Hematopoietic multipotent progenitor cell (in vitro differentiated cells): ENCODE data around the gene CDK5RAP2. TPM values are rescaled to one million over a fixed set of nuclear protein-coding genes. Genes with fewer than 3 reads are reported as not detected.
A peak's percentile ranks its signal among the peaks of the same experiment; 100 is the strongest.

Experiments used
- DNase-seq, 3 donors: peaks; one replicate each; pipeline ENCODE4 v3.0.0-alpha.2; 2011 to 2015; ENCODE audit warnings: low read depth in 2 of 3, low spot score in 2 of 3
- total RNA-seq: library from RNA; depleted of rRNA; stranded (reverse); fragments of >200 nt; gene quantifications from one replicate; pipeline ENCODE4 v1.2.3, GENCODE V29; 2012

The CDK5RAP2 gene
- total RNA-seq, 1 donor: 25.0 TPM

DNA sequence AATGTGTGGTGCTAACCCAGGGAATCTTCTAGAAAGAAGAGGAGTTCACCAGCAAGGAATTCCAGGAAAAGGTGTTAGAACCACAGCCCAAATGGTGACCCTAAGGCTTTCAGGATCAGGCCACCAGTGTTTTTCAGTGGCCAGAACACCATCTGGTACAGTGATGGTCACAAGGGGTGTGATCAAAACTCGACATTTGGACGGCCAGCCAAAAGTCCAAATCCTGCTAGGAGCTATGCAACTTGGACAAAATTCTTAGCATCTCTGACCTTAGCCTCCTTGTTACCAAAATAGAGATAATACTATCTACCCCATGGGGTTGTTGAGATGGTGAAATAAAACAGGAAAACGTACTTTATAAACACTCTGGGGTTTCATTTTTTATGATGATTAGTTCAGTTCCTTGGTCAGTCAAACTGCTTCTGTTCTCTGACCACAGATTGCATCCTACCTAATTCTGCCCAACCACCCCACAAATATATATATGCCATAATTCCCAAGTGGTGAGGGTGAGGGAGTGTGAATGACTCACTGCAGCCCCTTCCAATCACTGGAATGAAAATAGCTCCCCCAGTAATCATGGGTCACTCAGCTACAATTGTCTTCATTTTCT lies 210.3 kb downstream of the CDK5RAP2 start:
- DNase-seq: no peak

DNA sequence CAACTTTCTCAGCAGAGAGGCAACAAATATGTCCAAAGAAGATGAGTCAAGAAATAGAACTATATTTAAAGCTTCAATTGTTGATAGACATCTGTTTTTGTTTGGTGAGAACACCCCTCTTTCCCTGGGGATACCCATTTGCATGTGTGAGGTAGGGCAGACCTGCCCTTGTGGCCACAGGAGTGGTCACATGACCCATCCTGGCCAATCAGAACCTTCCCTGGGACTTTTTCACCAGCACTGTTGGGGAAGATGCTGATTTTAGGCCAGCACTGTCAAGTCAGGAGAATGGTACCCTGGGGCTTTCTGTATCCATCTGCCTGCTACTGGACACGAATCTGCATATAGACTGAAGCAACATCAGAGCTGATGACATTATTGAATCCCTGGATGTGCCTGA lies 211.2 kb downstream of the CDK5RAP2 start:
- DNase-seq: no peak

DNA sequence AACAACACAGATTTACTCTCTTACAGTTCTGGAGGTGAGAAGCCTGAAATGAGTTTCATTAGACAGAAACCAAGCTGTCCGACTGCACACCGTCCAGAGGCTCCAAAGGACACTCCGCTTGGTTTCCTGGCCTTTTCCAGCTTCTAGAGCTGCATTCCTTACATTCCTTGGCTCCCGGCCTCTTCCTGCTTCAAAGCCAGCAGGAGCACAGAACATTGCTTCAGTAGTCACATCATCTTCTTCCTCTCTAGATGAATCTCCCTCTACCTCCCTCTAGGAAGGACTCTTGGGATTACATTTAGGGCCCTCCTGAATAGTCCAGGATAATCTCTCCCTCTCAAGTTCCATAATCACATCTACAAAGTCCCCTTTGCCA lies 213.3 kb downstream of the CDK5RAP2 start:
- no peak for DNase-seq

DNA sequence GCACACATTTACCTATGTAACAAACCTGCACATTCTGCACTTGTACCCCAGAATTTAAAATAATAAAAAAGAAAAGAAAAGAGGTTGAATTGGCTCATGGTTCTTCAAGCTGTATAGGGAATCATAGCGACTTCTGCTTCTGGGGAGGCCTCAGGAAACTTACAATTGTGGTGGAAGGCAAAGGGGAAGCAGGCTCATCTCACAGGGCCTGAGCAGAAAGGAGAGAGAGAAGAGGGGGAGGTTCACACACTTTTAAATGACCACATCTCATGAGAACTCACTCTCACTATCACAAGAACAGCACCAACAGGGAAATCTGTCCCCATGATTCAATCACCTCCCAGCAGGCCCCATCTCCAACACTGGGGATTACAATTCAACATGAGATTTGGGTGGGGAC lies 214.6 kb downstream of the CDK5RAP2 start:
- no peak for DNase-seq

DNA sequence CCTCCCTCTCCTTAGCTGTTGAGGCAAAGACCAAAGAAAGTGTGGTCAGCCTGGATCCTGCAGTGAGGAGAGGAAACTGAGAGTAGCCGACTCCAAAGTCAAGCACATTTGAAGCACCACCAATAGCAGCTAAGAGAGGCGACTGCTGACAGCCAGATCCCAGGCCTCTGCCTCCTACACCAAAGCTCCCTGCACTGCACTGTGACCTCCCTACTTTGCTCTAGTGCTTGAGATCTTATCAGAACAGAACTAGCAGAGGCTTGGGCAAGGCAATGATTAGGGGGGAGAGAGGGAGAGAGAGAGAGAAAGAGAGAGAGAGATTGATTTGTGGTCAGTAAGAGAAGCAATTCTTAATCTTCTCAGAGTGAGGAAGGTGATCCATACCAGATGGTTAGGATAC lies 216.3 kb downstream of the CDK5RAP2 start:
- DNase-seq: no peak

DNA sequence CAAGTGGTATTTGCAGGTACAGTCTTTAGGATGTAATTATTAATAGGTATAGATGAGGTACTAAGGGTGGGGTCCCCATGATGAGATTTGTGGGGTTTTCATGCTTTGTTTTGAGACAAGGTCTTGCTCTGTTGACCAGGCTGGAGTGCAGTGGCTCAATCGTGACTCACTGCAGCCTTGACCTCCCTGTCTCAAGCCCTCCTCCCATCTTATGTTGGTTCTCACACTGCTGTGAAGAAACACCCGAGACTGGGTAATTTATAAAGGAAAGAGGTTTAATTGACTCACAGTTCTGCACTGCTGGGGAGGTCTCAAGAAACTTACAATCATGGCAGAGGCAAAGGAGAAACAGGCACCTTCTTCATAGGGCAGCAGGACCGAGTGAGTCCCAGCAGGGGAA lies 217.5 kb downstream of the CDK5RAP2 start:
- no peak for DNase-seq

DNA sequence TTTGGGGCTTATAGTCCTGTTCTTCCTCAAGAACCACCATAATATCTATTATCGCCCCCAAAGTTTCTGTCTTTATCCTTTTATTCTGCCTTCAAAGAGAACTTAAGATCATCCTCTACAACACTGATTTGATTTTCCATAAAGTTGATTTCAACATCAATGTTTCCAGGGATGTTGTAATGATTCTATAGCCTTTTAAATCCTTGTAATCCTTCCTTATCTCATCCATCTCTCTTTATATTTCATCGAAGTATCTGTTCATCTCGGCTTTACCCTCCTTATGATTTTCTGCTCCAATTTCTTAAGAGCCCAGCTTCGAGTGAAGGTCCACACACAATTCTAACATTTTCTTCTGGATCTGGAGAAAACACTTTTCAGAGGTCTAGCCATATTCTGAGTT lies 218.4 kb downstream of the CDK5RAP2 start:
- DNase-seq: no peak

DNA sequence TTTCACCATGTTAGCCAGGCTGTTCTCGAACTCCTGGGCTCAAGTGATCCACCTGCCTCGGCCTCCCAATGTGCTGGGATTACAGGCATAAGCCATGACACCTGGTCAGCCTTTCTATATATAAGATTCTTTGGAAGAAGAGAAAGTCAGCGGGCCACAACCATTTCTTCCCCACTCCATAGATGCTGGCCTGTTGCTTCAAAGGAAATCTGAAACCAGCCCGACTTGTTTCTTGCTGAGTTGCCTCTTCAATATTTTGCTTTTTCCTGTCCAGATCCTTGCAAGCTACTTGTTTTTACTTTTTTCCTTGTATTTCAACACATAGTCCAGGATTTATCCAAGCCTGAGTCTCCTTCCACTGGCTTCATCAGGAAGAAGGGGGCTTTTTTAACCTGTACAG lies 219.5 kb downstream of the CDK5RAP2 start:
- DNase-seq: no peak

DNA sequence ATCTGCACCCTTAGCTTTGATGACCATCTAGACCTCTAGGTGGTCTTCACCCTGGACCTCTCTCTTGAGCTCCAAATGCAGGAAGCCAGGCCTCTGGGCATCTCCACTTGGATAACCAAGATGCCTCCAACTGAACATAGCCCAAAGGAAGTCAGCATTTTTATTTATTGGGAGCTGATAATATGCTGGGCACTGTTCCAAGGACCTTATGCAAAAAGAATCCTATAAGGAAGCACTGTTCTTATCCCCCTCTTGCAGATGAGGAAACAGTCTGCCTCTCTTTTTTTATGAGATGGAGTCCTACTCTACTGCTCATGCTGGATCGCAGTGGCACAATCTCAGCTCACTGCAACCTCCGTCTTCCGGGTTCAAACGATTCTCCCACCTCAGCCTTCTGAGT lies 219.9 kb downstream of the CDK5RAP2 start:
- DNase-seq: no peak

DNA sequence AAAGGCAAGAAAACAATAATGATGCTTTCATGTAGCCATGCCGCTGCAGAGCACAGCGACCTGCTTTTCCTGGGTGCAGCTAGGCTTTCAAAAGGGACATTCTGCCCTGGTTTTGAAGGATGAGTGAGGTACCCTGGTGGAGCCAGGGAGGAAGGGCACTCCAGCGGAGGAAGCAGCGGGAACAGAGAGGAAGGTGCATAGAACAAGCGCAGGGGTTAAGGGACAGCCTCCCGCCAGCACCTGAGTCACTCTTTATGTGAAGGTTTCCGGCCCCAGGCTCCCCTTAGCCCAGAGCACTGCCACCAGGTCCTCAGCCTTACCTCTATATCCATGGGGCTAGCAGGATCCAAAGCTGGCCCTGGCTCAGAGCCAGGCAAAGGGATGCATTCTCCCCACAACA lies 221.1 kb downstream of the CDK5RAP2 start:
- no peak for DNase-seq

DNA sequence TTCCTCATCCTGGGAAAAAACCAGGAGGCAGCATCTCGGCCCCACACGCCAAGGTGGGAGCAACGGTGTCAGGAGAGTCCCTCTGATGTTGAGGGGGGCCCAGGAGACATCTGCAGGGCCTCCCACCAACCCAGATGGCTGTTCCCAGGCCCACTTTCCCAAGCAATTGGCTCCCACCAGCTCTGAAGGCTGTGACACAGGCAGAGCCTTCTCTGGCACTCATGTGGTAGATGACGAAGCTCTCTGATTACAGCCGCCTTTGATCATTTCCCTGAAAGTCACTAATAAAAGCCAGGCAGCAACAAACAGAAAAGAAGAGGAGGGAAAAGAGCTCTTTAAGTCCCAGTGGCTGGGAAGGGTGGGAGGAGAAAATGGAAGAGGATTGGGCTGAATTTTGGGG lies 226.5 kb downstream of the CDK5RAP2 start:
- no peak for DNase-seq

DNA sequence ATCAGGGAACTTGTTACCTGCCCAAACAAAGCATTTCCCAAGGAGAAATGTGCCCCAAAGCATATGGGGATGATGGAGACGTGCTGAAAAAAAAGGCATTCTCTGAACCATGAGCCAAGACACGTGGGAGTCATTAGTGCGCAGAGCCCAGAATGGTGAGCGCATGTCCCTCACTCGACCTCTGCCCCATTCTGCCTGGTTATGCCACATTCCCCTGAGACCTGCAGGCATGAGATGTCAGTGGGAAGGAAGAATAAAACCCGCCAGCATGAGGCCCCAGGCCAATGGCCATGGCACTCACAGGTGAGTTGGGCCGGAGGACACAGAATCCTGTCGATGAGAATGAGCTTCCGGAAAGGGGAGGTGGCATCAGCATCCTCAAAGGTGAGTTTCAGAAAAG lies 228.9 kb downstream of the CDK5RAP2 start:
- no peak for DNase-seq

DNA sequence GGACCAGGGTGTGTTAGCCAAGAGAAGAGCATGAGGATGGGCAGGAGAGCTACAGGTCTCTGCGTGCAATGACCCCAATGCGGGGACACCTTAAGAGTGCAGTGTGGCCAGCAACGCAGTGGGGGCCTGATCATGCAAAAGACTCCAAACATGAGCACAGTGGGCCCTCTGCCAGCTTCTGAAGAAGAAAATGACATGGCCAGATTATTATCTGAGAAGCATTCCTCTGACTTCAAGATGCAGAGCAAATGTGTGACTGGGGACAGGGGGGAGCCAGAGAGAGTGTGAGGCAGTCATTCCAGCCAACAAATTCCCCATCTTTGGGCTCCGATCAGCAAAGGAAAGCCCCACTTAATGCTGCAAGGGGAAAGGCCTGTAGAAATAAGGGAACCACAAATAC lies 229.4 kb downstream of the CDK5RAP2 start:
- no peak for DNase-seq

DNA sequence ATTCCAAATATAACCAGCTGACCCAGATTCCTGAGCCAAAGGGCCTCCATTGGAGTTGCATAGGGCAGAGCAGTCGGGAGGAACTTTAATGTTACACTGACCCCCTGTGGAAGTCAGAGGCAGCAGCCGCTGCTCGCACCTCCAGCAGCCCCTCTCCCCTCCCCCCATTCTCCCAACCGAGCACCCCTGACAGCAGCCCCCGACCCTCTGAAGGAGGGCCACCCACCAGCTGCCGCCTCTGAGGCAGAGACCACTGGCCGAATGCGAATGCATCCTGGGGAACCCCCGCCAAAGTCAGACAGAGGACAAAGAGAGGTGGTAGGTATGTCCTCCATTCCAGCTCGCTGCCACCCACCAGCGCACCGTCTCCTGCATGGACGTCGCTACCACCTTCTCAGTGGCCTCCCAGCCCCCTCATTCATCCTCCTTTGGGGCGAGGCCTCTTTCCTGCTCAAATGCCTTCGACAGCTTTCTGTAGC lies 231.0 kb downstream of the CDK5RAP2 start:
- DNase-seq: peak in 2 of 3 donors; percentile 17 to 28

DNA sequence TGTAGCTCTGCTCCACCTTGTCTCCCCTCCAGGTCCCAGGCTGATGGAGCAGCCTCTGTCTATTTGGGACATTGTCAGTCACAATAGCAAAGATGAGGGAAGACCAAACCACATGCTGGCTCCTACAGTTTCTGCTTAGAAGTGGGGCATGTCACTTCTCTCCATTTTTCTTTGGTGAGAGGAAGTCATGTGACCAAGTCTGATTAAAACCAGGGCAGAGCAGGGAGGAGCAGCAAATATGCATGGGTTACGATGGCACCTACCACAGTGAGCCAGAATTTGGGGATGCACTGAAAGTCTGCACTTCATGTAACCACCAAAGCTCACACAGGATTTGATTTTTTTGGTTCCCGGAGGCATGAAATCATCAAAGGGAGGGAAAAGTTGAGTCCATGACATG lies 234.6 kb downstream of the CDK5RAP2 start:
- no peak for DNase-seq

DNA sequence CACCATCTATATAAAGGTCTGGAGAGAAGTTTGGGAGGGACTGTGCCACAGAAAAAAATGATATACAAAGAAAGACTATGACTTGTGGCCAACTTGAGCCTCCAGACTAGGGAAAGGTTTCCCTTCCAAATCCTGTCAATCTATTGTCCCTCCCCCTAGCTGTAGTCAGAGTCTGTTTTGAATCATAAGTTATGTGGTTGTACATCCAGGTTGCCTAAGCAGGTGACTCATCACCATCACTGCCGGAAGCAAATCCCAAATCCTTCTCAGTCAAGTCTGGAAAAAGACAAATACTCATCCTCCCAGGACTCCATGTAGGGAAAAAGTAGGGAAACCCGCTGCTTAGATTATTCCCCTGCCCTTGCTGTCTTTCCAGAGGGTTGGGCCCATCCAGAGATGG lies 235.7 kb downstream of the CDK5RAP2 start:
- no peak for DNase-seq

DNA sequence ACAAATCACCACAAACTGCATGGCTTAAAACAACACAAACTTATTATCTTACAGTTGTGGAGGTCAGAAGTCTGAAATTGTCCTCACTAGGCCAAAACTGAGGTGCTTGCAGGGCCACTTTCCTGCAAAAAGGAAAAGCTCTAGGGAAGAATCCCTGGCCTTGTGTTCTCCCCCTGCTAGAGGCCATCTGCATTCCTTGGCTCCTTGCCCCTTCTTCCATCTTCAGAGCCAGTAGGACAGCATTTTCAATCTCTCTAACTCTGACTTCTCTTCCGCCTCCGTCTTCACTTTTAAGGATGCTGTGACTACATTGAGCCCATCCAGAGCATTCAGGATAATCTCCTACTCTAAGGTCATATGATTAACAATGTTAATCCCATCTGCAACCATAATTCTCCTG lies 236.6 kb downstream of the CDK5RAP2 start:
- DNase-seq: no peak

Other genes starting within 250 kb of the CDK5RAP2 start
- gene MEGF9, start 134.3 kb upstream of the CDK5RAP2 start, total RNA-seq: 7.3 TPM
- gene FBXW2, start 213.2 kb upstream of the CDK5RAP2 start, total RNA-seq: 35.0 TPM